ENCODE measurements around the gene RGCC.

Gene RGCC

DNA sequence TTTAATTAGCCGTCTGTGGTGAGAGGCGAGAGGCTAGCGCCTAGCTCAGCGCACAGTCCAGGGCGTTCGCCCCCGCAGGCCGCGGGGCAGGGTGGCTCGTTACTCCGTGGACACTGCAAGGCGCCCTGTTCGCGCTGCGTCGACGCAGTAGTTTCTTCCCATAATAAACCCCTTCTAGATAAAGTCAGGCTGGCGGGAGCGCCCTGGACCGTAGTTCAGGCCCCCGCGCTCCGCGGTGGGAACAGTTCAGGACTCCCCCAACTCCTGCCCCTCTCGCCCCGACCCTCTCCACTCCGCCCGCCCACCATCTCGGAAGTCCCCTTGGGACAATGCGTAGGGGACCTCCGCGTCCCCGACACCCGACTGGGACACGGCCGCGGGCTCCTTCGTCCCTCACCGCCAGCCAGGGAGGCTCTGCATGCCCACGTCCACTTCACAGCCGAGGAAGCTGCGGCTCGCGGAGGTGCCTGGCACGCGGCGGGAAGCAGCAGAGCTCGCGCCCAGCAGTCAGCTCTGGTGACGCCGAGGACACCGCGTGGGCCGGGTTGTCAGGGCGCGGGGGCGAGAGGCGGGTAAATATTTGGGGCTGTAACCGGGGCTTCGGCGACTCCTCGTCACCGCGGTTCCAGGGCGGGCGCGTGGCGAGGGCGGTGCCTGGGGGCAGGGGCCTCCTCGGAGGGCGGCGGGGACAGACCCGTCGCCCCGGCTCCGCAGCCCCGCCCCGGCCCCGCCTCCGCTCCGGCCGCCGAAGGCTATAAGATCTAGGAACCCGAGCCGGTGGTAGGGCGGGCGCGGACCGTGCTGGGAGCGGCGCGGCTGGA lies at the start of gene RGCC:
RGCC (plus strand) TSS at position 783 of the 821 bp plus-strand sequence. CDS start 158 bp downstream, outside the sequence.
- H3K4me3 ChIP-seq (ENCODE audit: low read depth, low read length), result peak within 1 kb of the TSS; percentile 48
- TF ChIP-seq, protein P1, sequence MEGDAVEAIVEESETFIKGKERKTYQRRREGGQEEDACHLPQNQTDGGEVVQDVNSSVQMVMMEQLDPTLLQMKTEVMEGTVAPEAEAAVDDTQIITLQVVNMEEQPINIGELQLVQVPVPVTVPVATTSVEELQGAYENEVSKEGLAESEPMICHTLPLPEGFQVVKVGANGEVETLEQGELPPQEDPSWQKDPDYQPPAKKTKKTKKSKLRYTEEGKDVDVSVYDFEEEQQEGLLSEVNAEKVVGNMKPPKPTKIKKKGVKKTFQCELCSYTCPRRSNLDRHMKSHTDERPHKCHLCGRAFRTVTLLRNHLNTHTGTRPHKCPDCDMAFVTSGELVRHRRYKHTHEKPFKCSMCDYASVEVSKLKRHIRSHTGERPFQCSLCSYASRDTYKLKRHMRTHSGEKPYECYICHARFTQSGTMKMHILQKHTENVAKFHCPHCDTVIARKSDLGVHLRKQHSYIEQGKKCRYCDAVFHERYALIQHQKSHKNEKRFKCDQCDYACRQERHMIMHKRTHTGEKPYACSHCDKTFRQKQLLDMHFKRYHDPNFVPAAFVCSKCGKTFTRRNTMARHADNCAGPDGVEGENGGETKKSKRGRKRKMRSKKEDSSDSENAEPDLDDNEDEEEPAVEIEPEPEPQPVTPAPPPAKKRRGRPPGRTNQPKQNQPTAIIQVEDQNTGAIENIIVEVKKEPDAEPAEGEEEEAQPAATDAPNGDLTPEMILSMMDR (IDR thresholded peaks at IDR 0.05; ENCODE audit: insufficient read depth, low read length, missing control alignments), result no peak
- no peak for DNase-seq (ENCODE audit: low read depth, low spot score)
- ChIA-PET CTCF (interaction anchor here (1.2 kb wide), 1 partner anchor 151 kb away, joined by 3 read pairs; no protein-coding TSS in a partner anchor), POLR2A (no interaction called here)

DNA sequence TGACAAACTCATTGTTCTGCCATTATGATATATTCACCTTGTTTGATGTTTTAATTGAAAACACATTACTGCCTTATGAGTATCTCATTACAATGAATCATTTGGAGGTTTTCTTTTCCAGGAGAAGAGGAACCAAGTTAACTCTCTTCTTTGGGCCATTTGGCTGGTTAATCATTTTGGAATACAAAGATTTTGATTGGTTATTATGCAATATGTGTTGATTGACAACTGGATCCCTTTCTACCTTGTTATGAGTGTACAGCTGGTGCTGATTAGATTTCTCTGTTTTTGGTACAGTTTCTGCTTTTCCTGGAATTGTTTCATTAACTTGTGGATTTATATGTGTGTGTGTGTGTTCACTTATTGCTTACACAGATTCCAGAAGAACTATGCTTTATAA lies 49.2 kb upstream of the RGCC start:
- no peak for DNase-seq (ENCODE audit: low read depth, low spot score)
- H3K4me3 ChIP-seq (ENCODE audit: low read depth, low read length), result no peak overlapping the region
- POLR2A ChIA-PET, result no interaction called here
- TF ChIP-seq, protein P1 (IDR thresholded peaks at IDR 0.05; ENCODE audit: insufficient read depth, low read length, missing control alignments), result no peak
- CTCF ChIA-PET, result interaction anchor here (15.2 kb wide), 1 partner anchor 245 kb away, joined by 237 read pairs; no protein-coding TSS in a partner anchor

DNA sequence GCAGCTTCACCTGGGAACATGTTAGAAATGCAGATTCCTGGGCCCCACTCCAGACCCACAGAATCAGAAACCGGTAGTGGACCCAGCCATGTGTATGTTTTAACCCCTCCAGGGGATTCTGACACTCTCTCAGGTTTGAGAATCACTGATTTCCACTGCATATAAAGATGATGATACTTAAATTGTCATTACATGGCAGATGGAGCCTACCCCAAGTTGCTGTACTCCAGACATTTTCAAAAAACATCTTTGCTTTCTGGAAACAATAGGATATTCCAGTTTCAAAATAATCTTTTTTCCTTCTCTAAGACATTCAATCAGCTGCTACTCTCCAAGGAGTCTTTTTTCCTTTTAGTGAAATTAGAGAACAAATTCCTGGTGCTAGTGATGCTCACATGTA lies 48.6 kb upstream of the RGCC start:
- H3K4me3 ChIP-seq (ENCODE audit: low read depth, low read length), result no peak overlapping the region
- no peak for DNase-seq (ENCODE audit: low read depth, low spot score)
- CTCF ChIA-PET, result interaction anchor here (15.2 kb wide), 1 partner anchor 244 kb away, joined by 237 read pairs; no protein-coding TSS in a partner anchor
- POLR2A ChIA-PET, result no interaction called here
- TF ChIP-seq, protein P1 (IDR thresholded peaks at IDR 0.05; ENCODE audit: insufficient read depth, low read length, missing control alignments), result no peak

- POLR2A ChIA-PET, result no interaction called here
- TF ChIP-seq, protein P1 (IDR thresholded peaks at IDR 0.05; ENCODE audit: insufficient read depth, low read length, missing control alignments), result no peak
- no peak for DNase-seq (ENCODE audit: low read depth, low spot score)
- CTCF ChIA-PET, result interaction anchor here (15.2 kb wide), 1 partner anchor 243 kb away, joined by 237 read pairs; no protein-coding TSS in a partner anchor
- H3K4me3 ChIP-seq (ENCODE audit: low read depth, low read length), result no peak overlapping the region
Measured at GRCh38 chr13:41409611-41410010, 47.7 kb upstream of the RGCC start.

GRCh38 chr13:41411060-41411459 lies 46.3 kb upstream of the RGCC start:
- DNase-seq (ENCODE audit: low read depth, low spot score), result no peak
- no peak overlapping the region for H3K4me3 ChIP-seq (ENCODE audit: low read depth, low read length)
- POLR2A ChIA-PET, result no interaction called here
- TF ChIP-seq, protein P1 (IDR thresholded peaks at IDR 0.05; ENCODE audit: insufficient read depth, low read length, missing control alignments), result no peak
- CTCF ChIA-PET, result interaction anchor here (0.7 to 15.2 kb wide), 7 partner anchors 221 to 780 kb away, joined by 3 to 237 read pairs (median 3); no protein-coding TSS in a partner anchor

DNA sequence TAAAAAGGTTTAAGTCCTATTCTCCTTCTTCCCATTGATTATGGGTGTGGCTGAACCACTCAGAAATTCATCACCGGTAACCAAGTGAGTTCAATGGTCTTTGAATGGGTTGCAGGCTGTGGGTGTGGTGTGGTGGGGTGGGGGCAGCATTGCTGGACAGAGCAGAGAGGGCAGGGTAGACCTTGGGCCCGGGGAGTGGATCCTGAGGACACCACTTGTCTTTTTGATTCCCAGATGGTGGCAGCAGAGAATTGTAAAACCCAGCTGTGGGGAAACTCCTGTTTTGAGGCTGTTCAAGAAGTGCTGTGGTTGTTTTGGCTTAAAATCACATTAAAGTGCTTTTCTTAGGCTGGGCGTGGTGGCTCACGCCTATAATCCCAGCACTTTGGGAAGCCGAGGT lies 45.8 kb upstream of the RGCC start:
- no peak overlapping the region for H3K4me3 ChIP-seq (ENCODE audit: low read depth, low read length)
- POLR2A ChIA-PET, result no interaction called here
- CTCF ChIA-PET, result interaction anchor here (0.7 to 15.2 kb wide), 7 partner anchors 221 to 780 kb away, joined by 3 to 237 read pairs (median 4); no protein-coding TSS in a partner anchor
- TF ChIP-seq, protein P1 (IDR thresholded peaks at IDR 0.05; ENCODE audit: insufficient read depth, low read length, missing control alignments), result peak; percentile 37
- peak; percentile 10 for DNase-seq (ENCODE audit: low read depth, low spot score)

Data from AG04449 (cell line).